Effector CD4-positive, alpha-beta T cell (primary cell): Measurements from ENCODE around the gene VMP1.
A peak's percentile ranks its signal among the peaks of the same experiment; 100 is the strongest.
"Not testable (repeated sequence)": the region's sequence is repeated elsewhere in the genome, so short reads cannot be mapped to it uniquely, and the experiment has no call there.

ENCODE experiments used
- DNase-seq: peaks from one replicate; pipeline ENCODE4 v3.0.0-alpha.2; 2020

Gene VMP1

GRCh38 chr17:59842901-59843652, 135.6 kb downstream of the VMP1 start:
- peak; percentile 33 for DNase-seq

- DNase-seq, result no peak
Observed at GRCh38 chr17:59844884-59845594, 137.6 kb downstream of the VMP1 start.

- no peak for DNase-seq
Observed at GRCh38 chr17:59845595-59846393, 138.3 kb downstream of the VMP1 start.

- DNase-seq, result no peak
Observed at GRCh38 chr17:59846394-59847165, 139.1 kb downstream of the VMP1 start.

GRCh38 chr17:59848385-59848668, 140.9 kb downstream of the VMP1 start:
- DNase-seq, result no peak

- no peak for DNase-seq
Observed at GRCh38 chr17:59848778-59849177, 141.3 kb downstream of the VMP1 start.

GRCh38 chr17:59850311-59850710, 142.9 kb downstream of the VMP1 start:
- not testable (repeated sequence) for DNase-seq

- DNase-seq, result no peak
Observed at GRCh38 chr17:59851439-59852375, 144.3 kb downstream of the VMP1 start.

- DNase-seq, result not testable (repeated sequence)
Observed at GRCh38 chr17:59852847-59853167, 145.4 kb downstream of the VMP1 start.

- DNase-seq, result peak; percentile 53
Observed at GRCh38 chr17:59853168-59853918, 145.9 kb downstream of the VMP1 start.

- DNase-seq, result not testable (repeated sequence)
Observed at GRCh38 chr17:59853919-59854729, 146.7 kb downstream of the VMP1 start.

- DNase-seq, result no peak
Observed at GRCh38 chr17:59856859-59857794, 149.7 kb downstream of the VMP1 start.

GRCh38 chr17:59858167-59858816, 150.8 kb downstream of the VMP1 start:
- no peak for DNase-seq

GRCh38 chr17:59858932-59859331, 151.5 kb downstream of the VMP1 start:
- DNase-seq, result no peak

GRCh38 chr17:59859444-59860025, 152.1 kb downstream of the VMP1 start:
- DNase-seq, result no peak

- no peak for DNase-seq
Observed at GRCh38 chr17:59863616-59864015, 156.2 kb downstream of the VMP1 start.

- no peak for DNase-seq
Observed at GRCh38 chr17:59869941-59870218, 162.4 kb downstream of the VMP1 start.

- DNase-seq, result no peak
Observed at GRCh38 chr17:59870482-59870881, 163.0 kb downstream of the VMP1 start.
